T-helper 2 cell treated with Interferon-gamma antibody and Interleukin-4, amounts not matched to agents 5 μg/mL and 100 μg/mL, for 36 hours (primary cell): ENCODE measurements around the gene TTN.
"Not testable (repeated sequence)": the region's sequence is repeated elsewhere in the genome, so short reads cannot be mapped to it uniquely, and the experiment has no call there.

ENCODE experiments used
- DNase-seq: peaks from one replicate; pipeline ENCODE4 v3.0.0; 2021; ENCODE audit warnings: low spot score
- H3K27ac Mint-ChIP-seq: one replicate; pipeline ENCODE4 v1.8.0; 2021; ENCODE audit warnings: mild to moderate bottlenecking, mixed read lengths
- H3K27me3 Mint-ChIP-seq: one replicate; pipeline ENCODE4 v1.8.0; 2021; ENCODE audit warnings: low read depth, mixed read lengths
- H3K36me3 Mint-ChIP-seq: one replicate; pipeline ENCODE4 v1.8.0; 2021; ENCODE audit warnings: low read depth, mixed read lengths
- H3K4me1 Mint-ChIP-seq: one replicate; pipeline ENCODE4 v1.8.0; 2021; ENCODE audit warnings: low read depth, mixed read lengths
- H3K4me3 Mint-ChIP-seq: one replicate; pipeline ENCODE4 v1.8.0; 2022; ENCODE audit warnings: mild to moderate bottlenecking, moderate library complexity, mixed read lengths
- H3K9me3 Mint-ChIP-seq: one replicate; pipeline ENCODE4 v1.8.0; 2021; ENCODE audit warnings: mixed read lengths

Gene TTN

DNA sequence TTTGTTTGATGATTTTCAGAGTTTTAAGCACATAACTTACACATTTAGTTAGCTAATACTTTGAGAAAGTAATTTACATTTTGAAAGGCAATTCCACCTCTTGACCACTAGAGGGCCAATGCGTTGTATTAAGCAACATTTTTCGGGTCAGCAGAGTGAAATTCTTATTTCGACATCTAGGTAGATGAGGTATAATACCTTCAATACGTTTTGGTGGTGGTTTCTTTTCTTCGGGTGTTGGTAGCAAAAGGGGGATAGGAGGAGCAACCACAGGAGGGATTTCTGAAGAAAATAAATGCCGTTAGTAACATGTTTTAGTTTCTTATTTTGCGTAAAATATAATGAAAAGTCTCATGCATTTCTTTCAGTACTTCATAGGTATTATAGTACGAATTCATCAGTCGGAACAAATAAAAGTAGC is 106.3 kb downstream of the TTN start:
- H3K4me1 Mint-ChIP-seq: peaks cover 1% of the 10 kb centered on the region
- H3K9me3 Mint-ChIP-seq: no peaks in the 10 kb centered on the region
- no peaks in the 10 kb centered on the region for H3K27me3 Mint-ChIP-seq
- no peak for DNase-seq
- peaks cover 3% of the 10 kb centered on the region for H3K36me3 Mint-ChIP-seq
- no peak overlapping the region for H3K27ac Mint-ChIP-seq
- H3K4me3 Mint-ChIP-seq: no peak overlapping the region

GRCh38 chr2:178700136-178700535 is 107.1 kb downstream of the TTN start:
- Mint-ChIP-seq H3K9me3 (no peaks in the 10 kb centered on the region), H3K27me3 (no peaks in the 10 kb centered on the region), H3K27ac (no peak overlapping the region), H3K4me1 (peaks cover 1% of the 10 kb centered on the region), H3K36me3 (peaks cover 3% of the 10 kb centered on the region), H3K4me3 (no peak overlapping the region)
- DNase-seq: no peak

GRCh38 chr2:178692845-178693244 is 114.4 kb downstream of the TTN start:
- Mint-ChIP-seq H3K27ac (no peak overlapping the region), H3K36me3 (peaks cover 3% of the 10 kb centered on the region), H3K9me3 (no peaks in the 10 kb centered on the region), H3K4me3 (no peak overlapping the region), H3K4me1 (no peaks in the 10 kb centered on the region), H3K27me3 (no peaks in the 10 kb centered on the region)
- no peak for DNase-seq

GRCh38 chr2:178689808-178690207 is 117.4 kb downstream of the TTN start:
- Mint-ChIP-seq H3K4me1 (no peaks in the 10 kb centered on the region), H3K27ac (no peak overlapping the region), H3K9me3 (no peaks in the 10 kb centered on the region), H3K4me3 (no peak overlapping the region), H3K36me3 (peaks cover 3% of the 10 kb centered on the region), H3K27me3 (no peaks in the 10 kb centered on the region)
- DNase-seq: no peak

GRCh38 chr2:178683877-178684276 is 123.3 kb downstream of the TTN start:
- H3K27ac Mint-ChIP-seq: no peak overlapping the region
- no peaks in the 10 kb centered on the region for H3K27me3 Mint-ChIP-seq
- DNase-seq: no peak
- no peak overlapping the region for H3K4me3 Mint-ChIP-seq
- H3K9me3 Mint-ChIP-seq: no peaks in the 10 kb centered on the region
- peaks cover 5% of the 10 kb centered on the region for H3K36me3 Mint-ChIP-seq
- no peaks in the 10 kb centered on the region for H3K4me1 Mint-ChIP-seq

DNA sequence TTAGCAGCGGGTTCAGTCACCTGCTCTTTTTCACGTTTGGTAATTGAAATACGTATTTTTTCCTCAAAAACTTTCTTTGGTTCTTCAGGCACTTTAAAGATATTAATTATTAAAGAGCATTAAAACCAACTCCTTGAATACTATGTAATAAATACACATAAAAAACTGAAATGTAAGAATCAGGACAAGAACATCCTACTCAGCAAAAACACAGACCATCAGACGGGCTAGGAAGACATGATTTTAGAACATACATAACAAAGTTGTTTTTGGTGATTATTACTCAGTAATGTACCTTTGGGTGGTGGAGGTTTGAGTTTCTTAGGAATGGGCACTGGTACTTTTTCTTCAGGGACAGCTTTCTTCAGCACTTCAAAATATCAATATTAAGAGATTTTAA is 126.1 kb downstream of the TTN start:
- DNase-seq: no peak
- Mint-ChIP-seq H3K4me1 (no peaks in the 10 kb centered on the region), H3K27ac (no peak overlapping the region), H3K9me3 (no peaks in the 10 kb centered on the region), H3K4me3 (no peak overlapping the region), H3K27me3 (no peaks in the 10 kb centered on the region), H3K36me3 (peaks cover 5% of the 10 kb centered on the region)

GRCh38 chr2:178679891-178680290 is 127.3 kb downstream of the TTN start:
- no peak overlapping the region for H3K4me3 Mint-ChIP-seq
- H3K36me3 Mint-ChIP-seq: peaks cover 5% of the 10 kb centered on the region
- H3K9me3 Mint-ChIP-seq: no peaks in the 10 kb centered on the region
- no peak for DNase-seq
- H3K27me3 Mint-ChIP-seq: no peaks in the 10 kb centered on the region
- H3K27ac Mint-ChIP-seq: no peak overlapping the region
- no peaks in the 10 kb centered on the region for H3K4me1 Mint-ChIP-seq

GRCh38 chr2:178677599-178677998 is 129.6 kb downstream of the TTN start:
- H3K4me1 Mint-ChIP-seq: no peaks in the 10 kb centered on the region
- H3K27me3 Mint-ChIP-seq: no peaks in the 10 kb centered on the region
- no peaks in the 10 kb centered on the region for H3K9me3 Mint-ChIP-seq
- DNase-seq: no peak
- H3K36me3 Mint-ChIP-seq: peaks cover 5% of the 10 kb centered on the region
- no peak overlapping the region for H3K27ac Mint-ChIP-seq
- H3K4me3 Mint-ChIP-seq: no peak overlapping the region

GRCh38 chr2:178676046-178676445 is 131.2 kb downstream of the TTN start:
- H3K27ac Mint-ChIP-seq: no peak overlapping the region
- no peaks in the 10 kb centered on the region for H3K4me1 Mint-ChIP-seq
- peaks cover 3% of the 10 kb centered on the region for H3K36me3 Mint-ChIP-seq
- no peak overlapping the region for H3K4me3 Mint-ChIP-seq
- H3K9me3 Mint-ChIP-seq: no peaks in the 10 kb centered on the region
- DNase-seq: no peak
- H3K27me3 Mint-ChIP-seq: no peaks in the 10 kb centered on the region

GRCh38 chr2:178674122-178674521 is 133.1 kb downstream of the TTN start:
- Mint-ChIP-seq H3K4me1 (no peaks in the 10 kb centered on the region), H3K4me3 (no peak overlapping the region), H3K36me3 (peaks cover 3% of the 10 kb centered on the region), H3K27me3 (no peaks in the 10 kb centered on the region), H3K9me3 (no peaks in the 10 kb centered on the region), H3K27ac (no peak overlapping the region)
- no peak for DNase-seq

- Mint-ChIP-seq H3K4me1 (no peaks in the 10 kb centered on the region), H3K36me3 (no peaks in the 10 kb centered on the region), H3K27ac (no peak overlapping the region), H3K9me3 (no peaks in the 10 kb centered on the region), H3K27me3 (no peaks in the 10 kb centered on the region), H3K4me3 (no peak overlapping the region)
- DNase-seq: no peak
Measured at GRCh38 chr2:178666458-178666857, 140.8 kb downstream of the TTN start.

GRCh38 chr2:178658480-178658879 is 148.7 kb downstream of the TTN start:
- not testable (repeated sequence) for H3K27me3 Mint-ChIP-seq, DNase-seq, H3K36me3 Mint-ChIP-seq, H3K27ac Mint-ChIP-seq, H3K9me3 Mint-ChIP-seq, H3K4me1 Mint-ChIP-seq, H3K4me3 Mint-ChIP-seq

DNA sequence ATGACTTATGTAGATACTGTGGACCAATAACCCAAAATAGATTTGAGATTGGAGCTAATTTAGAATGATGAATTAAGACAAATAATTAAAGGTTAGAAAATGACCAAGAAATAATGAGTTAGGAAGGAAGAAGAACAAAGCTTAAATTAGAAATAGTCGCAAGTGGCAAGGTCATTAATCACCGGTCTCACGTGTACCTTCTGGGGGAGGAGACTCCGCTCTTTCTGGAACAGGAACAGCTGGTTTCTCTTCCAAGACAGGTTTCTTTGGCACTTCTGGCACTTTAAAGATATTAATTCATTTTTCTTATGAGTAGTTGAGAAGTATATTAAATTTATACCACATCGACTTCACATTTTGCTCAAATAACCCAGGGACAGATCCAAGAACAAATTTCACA is 156.7 kb downstream of the TTN start:
- Mint-ChIP-seq H3K9me3 (no peaks in the 10 kb centered on the region), H3K27ac (no peak overlapping the region), H3K36me3 (peaks cover 2% of the 10 kb centered on the region), H3K4me1 (no peaks in the 10 kb centered on the region), H3K4me3 (no peak overlapping the region), H3K27me3 (no peaks in the 10 kb centered on the region)
- DNase-seq: no peak

DNA sequence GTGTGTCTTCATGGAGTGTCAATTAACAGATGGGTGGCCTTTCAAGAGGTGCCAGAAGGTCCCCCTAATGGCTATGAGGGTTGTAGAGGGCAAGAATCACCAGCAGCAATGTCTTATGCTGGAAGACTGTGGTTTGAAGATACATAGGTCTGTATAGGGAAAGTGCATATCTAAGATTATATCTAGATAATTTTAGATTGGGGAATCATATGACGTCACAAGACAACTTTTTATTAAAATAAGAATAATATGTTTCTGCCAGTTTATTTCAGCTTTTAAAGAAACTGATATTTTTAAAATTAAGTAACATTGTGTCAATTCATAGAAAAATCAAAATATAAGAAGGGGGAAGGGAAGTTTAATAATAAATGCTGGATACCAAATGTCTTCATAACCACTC is 162.3 kb downstream of the TTN start:
- H3K4me3 Mint-ChIP-seq: no peak overlapping the region
- no peak overlapping the region for H3K27ac Mint-ChIP-seq
- H3K4me1 Mint-ChIP-seq: peaks cover 2% of the 10 kb centered on the region
- H3K9me3 Mint-ChIP-seq: no peaks in the 10 kb centered on the region
- no peak for DNase-seq
- H3K27me3 Mint-ChIP-seq: no peaks in the 10 kb centered on the region
- H3K36me3 Mint-ChIP-seq: no peaks in the 10 kb centered on the region

DNA sequence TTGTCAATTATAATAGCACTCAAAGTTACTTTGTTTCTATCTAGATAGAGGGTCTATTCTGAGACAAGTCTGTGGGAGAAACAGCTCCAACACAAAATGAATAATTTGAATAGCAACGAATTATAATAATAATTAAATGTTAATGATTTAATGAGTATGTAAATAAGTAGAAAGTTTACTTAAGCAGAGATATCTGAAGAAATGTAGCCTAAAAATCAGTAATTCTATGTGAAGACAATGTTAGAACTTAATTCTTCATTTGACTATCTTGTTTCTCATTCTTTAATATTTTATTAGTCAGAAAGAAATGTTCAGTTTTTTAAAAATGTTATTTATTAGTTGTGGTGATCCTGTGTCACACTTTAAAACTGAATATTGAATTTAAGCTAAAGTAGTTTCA is 165.7 kb downstream of the TTN start:
- Mint-ChIP-seq H3K4me1 (peaks cover 2% of the 10 kb centered on the region), H3K27me3 (no peaks in the 10 kb centered on the region), H3K9me3 (no peaks in the 10 kb centered on the region), H3K4me3 (no peak overlapping the region), H3K36me3 (no peaks in the 10 kb centered on the region), H3K27ac (no peak overlapping the region)
- DNase-seq: no peak
